Measurements from ENCODE around the gene VPS18. TPM values are rescaled to one million over a fixed set of nuclear protein-coding genes. Genes with fewer than 3 reads are reported as not detected.

VPS18 gene
- total RNA-seq, 3 donors from 2014 or later = 15.9 to 16.7 (median 16.4) TPM

- no peak overlapping the region for H3K4me3 Mint-ChIP-seq
These were observed 21.4 kb downstream of the VPS18 start for GRCh38 chr15:40915679-40916078.

GRCh38 chr15:40917585-40917984 is 23.3 kb downstream of the VPS18 start:
- H3K4me1 Mint-ChIP-seq (ENCODE audit: low read depth) = no peaks in the 10 kb centered on the region
- ATAC-seq (no peak), DNase-seq (no peak)
- H3K27me3 Mint-ChIP-seq (ENCODE audit: low read depth) = no peaks in the 10 kb centered on the region
- H3K4me3 Mint-ChIP-seq = no peak overlapping the region
- H3K36me3 Mint-ChIP-seq (ENCODE audit: insufficient read depth) = no peaks in the 10 kb centered on the region
- no peaks in the 10 kb centered on the region for H3K9me3 Mint-ChIP-seq

More at GRCh38 chr15:40915679-40916078, 21.4 kb downstream of the VPS18 start:
- H3K27me3 Mint-ChIP-seq (ENCODE audit: low read depth) = no peaks in the 10 kb centered on the region
- H3K9me3 Mint-ChIP-seq = no peaks in the 10 kb centered on the region
- H3K4me1 Mint-ChIP-seq (ENCODE audit: low read depth) = no peaks in the 10 kb centered on the region
- no peaks in the 10 kb centered on the region for H3K36me3 Mint-ChIP-seq (ENCODE audit: insufficient read depth)
- DNase-seq (no peak), ATAC-seq (no peak)

- ATAC-seq = no peak
- H3K4me1 Mint-ChIP-seq (ENCODE audit: low read depth) = no peaks in the 10 kb centered on the region
- DNase-seq = no peak
- H3K9me3 Mint-ChIP-seq = no peaks in the 10 kb centered on the region
- no peaks in the 10 kb centered on the region for H3K36me3 Mint-ChIP-seq (ENCODE audit: insufficient read depth)
- H3K4me3 Mint-ChIP-seq = no peak overlapping the region
- H3K27me3 Mint-ChIP-seq (ENCODE audit: low read depth) = peaks cover 2% of the 10 kb centered on the region
These were observed 24.0 kb downstream of the VPS18 start for GRCh38 chr15:40918146-40918798.

- Mint-ChIP-seq H3K27me3 (ENCODE audit: low read depth) (peaks cover 2% of the 10 kb centered on the region), H3K4me1 (ENCODE audit: low read depth) (no peaks in the 10 kb centered on the region), H3K36me3 (ENCODE audit: insufficient read depth) (no peaks in the 10 kb centered on the region), H3K4me3 (no peak overlapping the region), H3K9me3 (no peaks in the 10 kb centered on the region)
- no peak for DNase-seq
- no peak for ATAC-seq
These were observed 24.6 kb downstream of the VPS18 start for GRCh38 chr15:40918799-40919392.

GRCh38 chr15:40921949-40922607 is 27.8 kb downstream of the VPS18 start:
- H3K4me1 Mint-ChIP-seq (ENCODE audit: low read depth) = peaks cover 9% of the 10 kb centered on the region
- no peak overlapping the region for H3K4me3 Mint-ChIP-seq
- no peak for ATAC-seq

GRCh38 chr15:40922608-40923005 is 28.4 kb downstream of the VPS18 start:
- H3K4me1 Mint-ChIP-seq (ENCODE audit: low read depth) = peaks cover 12% of the 10 kb centered on the region
- H3K36me3 Mint-ChIP-seq (ENCODE audit: insufficient read depth) = no peaks in the 10 kb centered on the region
- ATAC-seq (no peak), DNase-seq (no peak)
- H3K27me3 Mint-ChIP-seq (ENCODE audit: low read depth) = peaks cover 25% of the 10 kb centered on the region
- no peak overlapping the region for H3K4me3 Mint-ChIP-seq
- no peaks in the 10 kb centered on the region for H3K9me3 Mint-ChIP-seq

More at GRCh38 chr15:40921949-40922607, 27.8 kb downstream of the VPS18 start:
- DNase-seq = no peak
- Mint-ChIP-seq H3K36me3 (ENCODE audit: insufficient read depth) (no peaks in the 10 kb centered on the region), H3K27me3 (ENCODE audit: low read depth) (peaks cover 22% of the 10 kb centered on the region), H3K9me3 (no peaks in the 10 kb centered on the region)

- Mint-ChIP-seq H3K36me3 (ENCODE audit: insufficient read depth) (no peaks in the 10 kb centered on the region), H3K9me3 (no peaks in the 10 kb centered on the region), H3K4me1 (ENCODE audit: low read depth) (peaks cover 16% of the 10 kb centered on the region), H3K27me3 (ENCODE audit: low read depth) (peaks cover 31% of the 10 kb centered on the region), H3K4me3 (no peak overlapping the region)
- DNase-seq (no peak), ATAC-seq (no peak)
These were observed 29.3 kb downstream of the VPS18 start for GRCh38 chr15:40923551-40923950.

GRCh38 chr15:40925495-40925862 is 31.2 kb downstream of the VPS18 start:
- Mint-ChIP-seq H3K9me3 (no peaks in the 10 kb centered on the region), H3K4me1 (ENCODE audit: low read depth) (peaks cover 30% of the 10 kb centered on the region), H3K4me3 (no peak overlapping the region), H3K36me3 (ENCODE audit: insufficient read depth) (no peaks in the 10 kb centered on the region), H3K27me3 (ENCODE audit: low read depth) (peaks cover 45% of the 10 kb centered on the region)
- DNase-seq = no peak
- no peak for ATAC-seq

- Mint-ChIP-seq H3K9me3 (no peaks in the 10 kb centered on the region), H3K4me1 (ENCODE audit: low read depth) (peaks cover 35% of the 10 kb centered on the region), H3K27me3 (ENCODE audit: low read depth) (peaks cover 51% of the 10 kb centered on the region), H3K4me3 (peak overlapping the region; percentile 55), H3K36me3 (ENCODE audit: insufficient read depth) (no peaks in the 10 kb centered on the region)
- ATAC-seq = peak; percentile 21 to 24
- DNase-seq = no peak
These were observed 31.8 kb downstream of the VPS18 start for GRCh38 chr15:40925863-40926658.

- H3K9me3 Mint-ChIP-seq = no peaks in the 10 kb centered on the region
- peaks cover 59% of the 10 kb centered on the region for H3K27me3 Mint-ChIP-seq (ENCODE audit: low read depth)
- H3K4me1 Mint-ChIP-seq (ENCODE audit: low read depth) = peaks cover 40% of the 10 kb centered on the region
- DNase-seq (no peak), ATAC-seq (no peak)
- peak overlapping the region; percentile 55 for H3K4me3 Mint-ChIP-seq
- H3K36me3 Mint-ChIP-seq (ENCODE audit: insufficient read depth) = no peaks in the 10 kb centered on the region
These were observed 32.6 kb downstream of the VPS18 start for GRCh38 chr15:40926659-40927494.

- H3K9me3 Mint-ChIP-seq = no peaks in the 10 kb centered on the region
- H3K27me3 Mint-ChIP-seq (ENCODE audit: low read depth) = peaks cover 66% of the 10 kb centered on the region
- H3K4me1 Mint-ChIP-seq (ENCODE audit: low read depth) = peaks cover 41% of the 10 kb centered on the region
- ATAC-seq (no peak), DNase-seq (no peak)
- no peaks in the 10 kb centered on the region for H3K36me3 Mint-ChIP-seq (ENCODE audit: insufficient read depth)
- H3K4me3 Mint-ChIP-seq = peak overlapping the region; percentile 42
These were observed 33.2 kb downstream of the VPS18 start for GRCh38 chr15:40927495-40927872.

GRCh38 chr15:40927873-40928806 is 33.9 kb downstream of the VPS18 start:
- Mint-ChIP-seq H3K9me3 (no peaks in the 10 kb centered on the region), H3K36me3 (ENCODE audit: insufficient read depth) (no peaks in the 10 kb centered on the region), H3K4me3 (peak overlapping the region; percentile 60), H3K4me1 (ENCODE audit: low read depth) (peaks cover 41% of the 10 kb centered on the region), H3K27me3 (ENCODE audit: low read depth) (peaks cover 65% of the 10 kb centered on the region)
- no peak for DNase-seq
- peak in 1 of 2 donors; percentile 7 for ATAC-seq

Data from activated T-cell treated with anti-CD3 and anti-CD28 coated beads, Interleukin-2, amount 50 U/mL, for 4 hours (primary cell).